GM10266 (cell line): ENCODE results near the gene BSPRY.
"Not testable (repeated sequence)": the region's sequence is repeated elsewhere in the genome, so short reads cannot be mapped to it uniquely, and the experiment has no call there.

Experiments used
- DNase-seq: peaks from one replicate; pipeline ENCODE4 v3.0.0; 2012; ENCODE audit errors: extremely low spot score
- CTCF ChIP-seq: IDR thresholded peaks from 2 replicates; pipeline ENCODE4 v1.5.1; 2012; ENCODE audit warnings: mild to moderate bottlenecking, low read depth; ENCODE audit not compliant: control insufficient read depth, insufficient read depth; ENCODE audit errors: missing control alignments

The BSPRY gene

GRCh38 chr9:113360242-113360842 lies 11.0 kb downstream of the BSPRY start:
- no peak for TF ChIP-seq CTCF
- DNase-seq: no peak

GRCh38 chr9:113361304-113362018 lies 12.1 kb downstream of the BSPRY start:
- no peak for TF ChIP-seq CTCF
- no peak for DNase-seq

- no peak for DNase-seq
- TF ChIP-seq CTCF: no peak
Measured at GRCh38 chr9:113363336-113363735, 14.0 kb downstream of the BSPRY start.

- no peak for TF ChIP-seq CTCF
- DNase-seq: no peak
Measured at GRCh38 chr9:113364951-113365350, 15.6 kb downstream of the BSPRY start.

GRCh38 chr9:113365652-113366051 lies 16.3 kb downstream of the BSPRY start:
- not testable (repeated sequence) for DNase-seq

GRCh38 chr9:113368348-113368981 lies 19.1 kb downstream of the BSPRY start:
- DNase-seq: no peak
- no peak for TF ChIP-seq CTCF

GRCh38 chr9:113368982-113369854 lies 19.9 kb downstream of the BSPRY start:
- TF ChIP-seq CTCF: no peak
- no peak for DNase-seq
